HG02798 (cell line): ENCODE measurements around the gene RBM19.

Experiments
- ATAC-seq: cut with Tn5 transposase; IDR thresholded peaks from one replicate; pipeline ENCODE4 v1.9.1; 2021; ENCODE audit warnings: mild to moderate bottlenecking; ENCODE audit not compliant: unreplicated experiment, poor library complexity

The RBM19 gene

GRCh38 chr12:113957627-113958026 is 8.5 kb downstream of the RBM19 start:
- ATAC-seq: no peak

GRCh38 chr12:113955109-113955970 is 10.8 kb downstream of the RBM19 start:
- no peak for ATAC-seq

- no peak for ATAC-seq
Measured at GRCh38 chr12:113954547-113954946, 11.6 kb downstream of the RBM19 start.

- ATAC-seq: no peak
Measured at GRCh38 chr12:113950873-113951272, 15.3 kb downstream of the RBM19 start.

GRCh38 chr12:113949321-113950305 is 16.5 kb downstream of the RBM19 start:
- no peak for ATAC-seq

GRCh38 chr12:113948151-113948914 is 17.8 kb downstream of the RBM19 start:
- ATAC-seq: no peak

- no peak for ATAC-seq
Measured at GRCh38 chr12:113946175-113946574, 19.9 kb downstream of the RBM19 start.

- no peak for ATAC-seq
Measured at GRCh38 chr12:113945174-113946173, 20.7 kb downstream of the RBM19 start.

GRCh38 chr12:113942209-113942608 is 23.9 kb downstream of the RBM19 start:
- ATAC-seq: no peak

GRCh38 chr12:113941208-113941486 is 25.0 kb downstream of the RBM19 start:
- ATAC-seq: no peak

- no peak for ATAC-seq
Measured at GRCh38 chr12:113940357-113941207, 25.5 kb downstream of the RBM19 start.

- ATAC-seq: no peak
Measured at GRCh38 chr12:113939867-113940266, 26.3 kb downstream of the RBM19 start.

GRCh38 chr12:113938471-113938870 is 27.7 kb downstream of the RBM19 start:
- ATAC-seq: no peak

GRCh38 chr12:113936460-113936859 is 29.7 kb downstream of the RBM19 start:
- no peak for ATAC-seq

GRCh38 chr12:113935459-113935858 is 30.7 kb downstream of the RBM19 start:
- no peak for ATAC-seq

GRCh38 chr12:113934946-113935345 is 31.2 kb downstream of the RBM19 start:
- no peak for ATAC-seq

- ATAC-seq: no peak
Measured at GRCh38 chr12:113934060-113934814, 31.9 kb downstream of the RBM19 start.
